ENCODE results near the gene SERPINB7. TPM values are rescaled to one million over a fixed set of nuclear protein-coding genes. Genes with fewer than 3 reads are reported as not detected.

SERPINB7 gene
- polyA plus RNA-seq, 1 donor from 2014 or later: not detected

DNA sequence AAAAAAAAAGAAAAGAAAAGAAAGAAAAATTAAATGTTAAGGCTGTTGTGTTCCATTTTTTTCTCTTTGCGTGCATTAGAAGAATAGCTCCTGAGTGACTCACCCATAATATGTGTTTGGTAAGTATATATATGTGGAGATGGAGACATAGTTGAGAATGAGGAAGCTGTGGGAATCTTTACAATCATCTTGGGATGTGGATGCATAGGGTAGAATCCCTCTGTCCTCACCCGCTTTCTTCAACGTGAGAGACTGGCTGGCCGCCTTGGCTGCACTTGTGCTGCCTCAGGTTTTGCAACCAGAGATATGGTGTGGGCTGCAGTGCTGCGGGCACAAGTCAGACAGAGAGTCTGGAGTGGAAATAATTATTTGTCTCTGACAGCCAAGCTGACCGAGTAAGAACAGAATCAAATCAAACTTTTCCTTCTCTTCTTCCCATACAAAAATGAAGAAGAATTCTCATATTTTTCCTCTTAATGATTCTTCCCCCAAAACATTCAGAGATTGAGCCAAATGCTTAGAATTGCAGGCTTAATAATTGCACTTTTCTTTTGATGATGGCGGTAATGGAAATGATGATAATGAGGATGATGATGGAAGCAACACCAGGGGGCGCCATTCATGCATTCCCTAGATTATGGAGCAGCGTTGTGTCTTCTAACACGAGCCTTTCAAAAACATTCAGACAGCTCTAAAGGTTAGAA lies 48.5 kb downstream of the SERPINB7 start:
- Histone ChIP-seq H3K36me3 (ENCODE audit: insufficient read depth, low read length) (no peaks in the 10 kb centered on the region), H4K20me1 (ENCODE audit: insufficient read depth) (no peaks in the 10 kb centered on the region), H3K4me2 (ENCODE audit: low read length) (no peak overlapping the region), H3F3A (ENCODE audit: insufficient read depth, low read length, poor library complexity, severe bottlenecking) (no peaks in the 10 kb centered on the region), H3K4me3 (ENCODE audit: low read length) (no peak overlapping the region), H2AFZ (ENCODE audit: low read depth, low read length) (no peak overlapping the region), H3K9me3 (ENCODE audit: low read length) (no peaks in the 10 kb centered on the region), H3K79me2 (replicated peaks; ENCODE audit: insufficient read depth, low read length) (no peaks in the 10 kb centered on the region), H3K9ac (ENCODE audit: low read length) (no peak overlapping the region), H3K27me3 (ENCODE audit: insufficient read depth, low read depth, low read length) (no peaks in the 10 kb centered on the region), H3K9me2 (ENCODE audit: insufficient read depth, low read length) (no peaks in the 10 kb centered on the region), H3K27ac (ENCODE audit: low read length) (no peak overlapping the region)
- no peak for TF ChIP-seq EP300 (conservative IDR thresholded peaks at IDR 0.05; ENCODE audit: poor library complexity, severe bottlenecking)
- TF ChIP-seq TAF1 (IDR thresholded peaks at IDR 0.05; ENCODE audit: low read depth): no peak
- TF ChIP-seq, protein P1, sequence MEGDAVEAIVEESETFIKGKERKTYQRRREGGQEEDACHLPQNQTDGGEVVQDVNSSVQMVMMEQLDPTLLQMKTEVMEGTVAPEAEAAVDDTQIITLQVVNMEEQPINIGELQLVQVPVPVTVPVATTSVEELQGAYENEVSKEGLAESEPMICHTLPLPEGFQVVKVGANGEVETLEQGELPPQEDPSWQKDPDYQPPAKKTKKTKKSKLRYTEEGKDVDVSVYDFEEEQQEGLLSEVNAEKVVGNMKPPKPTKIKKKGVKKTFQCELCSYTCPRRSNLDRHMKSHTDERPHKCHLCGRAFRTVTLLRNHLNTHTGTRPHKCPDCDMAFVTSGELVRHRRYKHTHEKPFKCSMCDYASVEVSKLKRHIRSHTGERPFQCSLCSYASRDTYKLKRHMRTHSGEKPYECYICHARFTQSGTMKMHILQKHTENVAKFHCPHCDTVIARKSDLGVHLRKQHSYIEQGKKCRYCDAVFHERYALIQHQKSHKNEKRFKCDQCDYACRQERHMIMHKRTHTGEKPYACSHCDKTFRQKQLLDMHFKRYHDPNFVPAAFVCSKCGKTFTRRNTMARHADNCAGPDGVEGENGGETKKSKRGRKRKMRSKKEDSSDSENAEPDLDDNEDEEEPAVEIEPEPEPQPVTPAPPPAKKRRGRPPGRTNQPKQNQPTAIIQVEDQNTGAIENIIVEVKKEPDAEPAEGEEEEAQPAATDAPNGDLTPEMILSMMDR (IDR thresholded peaks at IDR 0.05; ENCODE audit: poor library complexity, severe bottlenecking): peak; percentile 33
- TF ChIP-seq EZH2 (IDR thresholded peaks at IDR 0.05; ENCODE audit: borderline replicate concordance, insufficient read depth, low read length, poor library complexity, severe bottlenecking): no peak

- Histone ChIP-seq H3K36me3 (ENCODE audit: insufficient read depth, low read length) (no peaks in the 10 kb centered on the region), H3K9ac (ENCODE audit: low read length) (no peak overlapping the region), H3K9me2 (ENCODE audit: insufficient read depth, low read length) (no peaks in the 10 kb centered on the region), H3K9me3 (ENCODE audit: low read length) (no peaks in the 10 kb centered on the region), H3K27me3 (ENCODE audit: insufficient read depth, low read depth, low read length) (no peaks in the 10 kb centered on the region), H3K27ac (ENCODE audit: low read length) (no peak overlapping the region), H3F3A (ENCODE audit: insufficient read depth, low read length, poor library complexity, severe bottlenecking) (no peaks in the 10 kb centered on the region), H3K4me3 (ENCODE audit: low read length) (no peak overlapping the region), H3K4me2 (ENCODE audit: low read length) (no peak overlapping the region), H2AFZ (ENCODE audit: low read depth, low read length) (no peak overlapping the region), H4K20me1 (ENCODE audit: insufficient read depth) (no peaks in the 10 kb centered on the region), H3K79me2 (replicated peaks; ENCODE audit: insufficient read depth, low read length) (no peaks in the 10 kb centered on the region)
- TF ChIP-seq REST (IDR thresholded peaks at IDR 0.05; ENCODE audit: borderline replicate concordance) (no peak), MXI1 (conservative IDR thresholded peaks at IDR 0.05; ENCODE audit: poor library complexity, severe bottlenecking) (no peak), TAF1 (IDR thresholded peaks at IDR 0.05; ENCODE audit: low read depth) (no peak), RAD21 (conservative IDR thresholded peaks at IDR 0.05) (no peak), SMC3 (conservative IDR thresholded peaks at IDR 0.05; ENCODE audit: poor library complexity) (no peak), EP300 (conservative IDR thresholded peaks at IDR 0.05; ENCODE audit: poor library complexity, severe bottlenecking) (no peak), EZH2 (IDR thresholded peaks at IDR 0.05; ENCODE audit: borderline replicate concordance, insufficient read depth, low read length, poor library complexity, severe bottlenecking) (no peak), POLR2AphosphoS5 (IDR thresholded peaks at IDR 0.05) (no peak)
- TF ChIP-seq, protein P1 (IDR thresholded peaks at IDR 0.05; ENCODE audit: poor library complexity, severe bottlenecking): no peak
Measured at GRCh38 chr18:63824220-63824525, 49.0 kb downstream of the SERPINB7 start.
